ENCODE results near the gene SLC34A1.
"Not testable (repeated sequence)": the region's sequence is repeated elsewhere in the genome, so short reads cannot be mapped to it uniquely, and the experiment has no call there.

SLC34A1 gene

DNA sequence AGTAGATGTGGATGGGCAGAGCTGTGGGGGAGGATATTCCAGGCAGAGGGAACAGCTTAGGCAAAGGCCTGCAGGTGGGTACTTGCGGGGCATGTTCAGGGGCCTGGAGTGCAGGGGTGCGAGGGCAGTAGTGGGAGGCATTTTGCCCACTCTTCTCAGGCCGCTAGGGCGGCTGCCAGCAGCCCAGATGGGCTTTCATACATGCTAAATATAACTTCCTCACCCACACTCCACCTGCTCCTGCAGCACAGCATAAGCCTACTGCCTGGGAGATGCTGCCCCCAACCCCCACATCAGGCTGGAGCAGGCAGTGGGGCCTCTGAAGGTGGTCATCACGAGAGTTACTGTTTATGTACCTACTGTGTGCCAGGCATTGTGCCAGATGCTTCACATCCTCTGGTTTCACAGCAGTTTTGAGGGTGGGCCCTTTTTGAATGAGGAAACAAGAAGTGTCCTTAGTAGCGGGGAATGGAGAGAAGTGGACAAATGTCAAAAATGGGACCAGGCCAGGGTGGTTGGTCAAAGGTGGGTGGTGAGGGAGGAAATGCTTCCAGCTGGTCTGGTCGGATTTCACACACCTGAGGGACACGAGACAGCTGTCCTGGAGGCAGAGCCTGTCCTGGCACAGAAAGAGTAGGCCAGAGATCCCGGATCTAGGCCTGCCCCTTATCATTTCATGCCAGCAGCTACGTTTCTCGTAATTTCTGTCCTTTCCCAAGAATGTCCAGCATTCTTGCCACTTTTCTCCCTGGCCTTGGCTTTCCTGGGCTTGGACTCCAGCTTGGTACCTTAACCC lies 14.4 kb upstream of the SLC34A1 start:
- no peak for DNase-seq

DNA sequence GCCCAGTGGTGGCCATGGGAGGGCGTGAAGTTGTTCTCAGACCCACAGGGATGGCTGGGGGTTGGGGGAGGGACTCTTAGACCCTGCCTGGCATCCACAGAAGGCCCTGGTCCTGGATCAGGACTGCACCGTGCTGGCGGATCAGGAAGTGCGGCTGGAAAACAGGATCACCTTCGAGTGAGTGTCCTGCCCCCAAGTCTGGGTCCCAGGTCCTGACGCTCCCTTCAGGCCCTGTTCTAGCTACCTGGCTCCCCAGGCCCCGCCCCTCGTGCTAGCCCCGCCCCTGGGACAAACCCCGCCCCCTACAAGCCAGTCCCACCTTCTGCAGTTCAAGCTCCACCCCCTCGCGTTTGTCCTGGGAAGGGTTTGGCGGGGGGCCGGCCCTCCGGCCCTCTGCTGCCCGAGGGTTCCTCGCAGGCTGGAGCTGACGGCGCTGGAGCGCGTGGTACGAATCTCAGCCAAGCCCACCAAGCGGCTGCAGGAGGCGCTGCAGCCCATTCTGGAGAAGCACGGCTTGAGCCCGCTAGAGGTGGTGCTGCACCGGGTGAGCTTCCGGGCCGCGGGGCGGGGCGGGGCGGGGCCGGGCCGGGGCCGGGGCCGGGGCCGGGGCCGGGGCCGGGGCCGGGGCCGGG lies 13.6 kb upstream of the SLC34A1 start:
- no peak for DNase-seq

DNA sequence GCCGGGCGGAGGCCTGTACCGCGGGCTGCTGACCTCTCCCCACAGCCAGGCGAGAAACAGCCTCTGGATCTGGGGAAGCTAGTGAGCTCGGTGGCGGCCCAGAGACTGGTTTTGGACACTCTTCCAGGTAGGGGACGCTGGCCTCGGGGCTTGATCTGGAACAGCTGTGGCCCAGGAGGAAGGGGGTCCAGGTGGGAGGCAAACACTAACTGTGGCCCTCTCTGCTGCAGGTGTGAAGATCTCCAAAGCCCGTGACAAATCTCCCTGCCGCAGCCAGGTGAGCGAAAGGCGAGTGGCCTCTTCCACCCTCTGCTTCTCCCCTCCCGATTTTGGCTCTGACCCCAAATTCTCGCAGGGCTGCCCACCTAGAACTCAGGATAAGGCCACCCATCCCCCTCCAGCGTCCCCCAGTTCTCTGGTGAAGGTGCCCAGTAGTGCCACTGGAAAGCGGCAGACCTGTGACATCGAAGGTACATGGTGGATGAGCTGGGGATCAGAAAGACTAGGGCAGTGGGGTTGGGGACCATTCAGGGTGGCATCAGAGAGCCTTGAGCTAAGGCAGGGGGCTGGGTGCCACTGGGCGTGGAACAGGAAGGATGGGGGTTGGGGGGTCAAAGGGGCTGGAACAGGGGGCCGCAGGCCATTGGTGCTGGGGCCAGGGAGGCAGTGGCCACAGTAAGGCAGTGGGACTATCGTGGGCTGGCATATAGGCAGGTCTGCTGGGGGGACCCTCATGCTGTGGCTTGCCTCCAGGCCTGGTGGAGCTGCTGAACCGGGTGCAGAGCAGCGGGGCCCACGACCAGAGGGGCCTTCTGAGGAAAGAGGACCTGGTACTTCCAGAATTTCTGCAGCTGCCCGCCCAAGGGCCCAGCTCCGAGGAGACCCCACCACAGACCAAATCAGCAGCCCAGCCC lies 12.9 kb upstream of the SLC34A1 start:
- no peak for DNase-seq

DNA sequence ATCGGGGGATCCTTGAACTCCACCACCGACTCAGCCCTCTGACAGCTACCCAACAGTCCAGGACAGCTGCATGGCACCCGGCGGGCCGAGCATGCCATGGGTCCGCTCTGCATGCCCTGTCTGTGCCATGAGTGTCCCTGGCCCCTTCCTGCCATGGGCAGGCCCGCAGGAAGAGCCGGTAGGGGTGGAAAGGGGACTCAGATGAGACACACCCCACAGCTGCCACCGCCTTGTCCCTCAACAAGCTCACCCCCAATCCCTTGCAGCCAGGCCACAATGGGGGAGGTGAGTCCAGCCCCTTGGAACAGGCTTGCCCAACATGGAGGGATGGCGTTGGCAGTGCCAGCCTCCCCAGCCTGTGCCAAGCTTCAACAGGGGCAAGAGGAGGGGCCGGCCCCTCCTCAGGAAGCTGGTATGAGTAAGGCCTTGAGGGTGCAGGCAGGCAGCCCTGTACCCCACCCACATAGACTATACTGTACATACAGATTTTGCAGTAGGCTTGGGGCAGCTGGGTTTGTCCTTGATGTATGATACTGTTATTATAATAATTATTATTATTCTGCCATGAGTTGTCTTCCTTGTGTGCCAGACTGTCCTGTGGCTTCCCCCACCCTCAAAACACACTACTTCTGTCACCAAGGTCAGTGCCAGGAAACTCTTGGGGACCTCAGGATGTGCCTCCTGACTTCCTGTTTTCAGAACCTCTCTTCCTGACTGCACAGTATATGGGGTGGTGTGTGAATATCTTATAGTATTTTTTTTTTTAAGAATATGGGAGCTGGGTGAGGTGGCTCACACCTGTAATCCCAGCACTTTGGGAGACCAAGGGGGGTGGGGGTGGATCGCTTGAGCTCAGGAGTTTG lies 12.0 kb upstream of the SLC34A1 start:
- DNase-seq, result no peak

DNA sequence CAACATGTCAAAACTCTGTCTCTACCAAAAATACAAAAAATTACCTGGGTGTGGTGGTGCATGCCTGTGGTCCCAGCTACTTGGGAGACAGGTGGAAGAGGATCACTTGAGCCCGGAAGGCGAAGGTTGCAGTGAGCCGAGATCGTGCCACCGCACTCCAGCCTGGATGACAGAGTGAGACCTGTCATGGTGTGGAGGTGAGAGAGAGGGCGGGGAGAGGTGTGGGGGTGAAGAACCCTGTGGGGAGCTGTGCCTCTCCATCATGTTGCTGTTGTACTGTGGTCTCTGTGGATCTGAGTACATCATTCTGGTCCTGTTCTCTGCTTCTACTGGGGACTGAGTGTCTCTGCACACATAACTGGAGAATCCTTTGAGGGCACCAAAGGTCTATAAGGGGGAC lies 11.3 kb upstream of the SLC34A1 start:
- no peak for DNase-seq

DNA sequence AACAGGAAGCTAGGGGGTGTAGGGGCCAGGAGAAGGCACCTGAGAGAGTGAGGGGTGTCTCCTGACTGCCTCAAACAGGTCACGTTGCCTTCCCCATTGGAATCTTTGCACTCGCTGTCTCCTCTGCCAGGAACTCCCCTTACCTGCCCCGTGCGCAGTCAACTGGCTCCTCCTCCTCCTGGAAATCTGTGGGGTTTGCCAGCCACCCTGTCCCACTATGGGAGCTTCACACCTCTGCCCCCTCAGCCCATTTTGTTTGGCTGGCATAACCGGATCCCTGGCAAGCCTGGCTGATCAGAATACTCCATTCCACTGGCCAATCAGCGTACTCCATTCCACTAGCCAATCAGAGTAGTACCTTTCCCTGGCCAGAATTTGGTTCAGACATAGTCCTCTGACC lies 10.4 kb upstream of the SLC34A1 start:
- DNase-seq, result no peak

DNA sequence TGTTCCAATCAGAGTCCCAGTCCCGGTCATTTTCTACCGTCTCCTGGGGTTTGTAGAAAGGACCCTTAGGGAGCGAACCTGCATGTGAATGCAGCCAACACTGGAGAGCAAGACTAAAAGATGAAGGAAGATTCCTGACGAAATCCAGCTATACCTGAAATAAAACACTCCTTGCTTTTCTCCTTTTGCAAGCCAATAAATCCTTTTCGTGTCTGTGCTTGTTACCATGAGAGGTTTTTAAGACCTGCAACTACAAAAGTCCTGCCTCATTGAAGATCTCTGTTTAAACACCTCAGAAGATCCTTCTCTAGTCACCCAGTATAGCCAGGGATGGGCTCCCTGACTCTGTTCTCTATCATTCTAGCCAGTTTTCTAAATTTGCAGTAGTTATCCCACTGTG lies 10.0 kb upstream of the SLC34A1 start:
- no peak for DNase-seq

DNA sequence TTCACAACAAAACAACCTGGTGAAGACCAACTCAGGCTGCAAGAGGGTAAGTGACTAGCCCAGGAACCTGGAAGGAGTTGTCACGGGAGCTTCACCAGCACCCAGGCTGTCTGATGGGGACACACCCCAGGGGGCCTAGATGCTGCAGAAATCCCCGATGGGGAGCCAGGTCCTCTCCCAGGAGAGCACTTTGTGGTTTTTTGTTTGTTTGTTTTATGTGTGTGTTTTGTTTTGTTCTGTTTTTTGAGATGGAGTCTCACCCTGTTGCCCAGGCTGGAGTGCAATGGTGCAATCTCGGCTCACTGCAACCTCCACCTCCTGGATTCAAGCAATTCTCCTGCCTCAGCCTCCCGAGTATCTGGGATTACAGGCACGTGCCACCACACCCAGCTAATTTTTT lies 8.7 kb upstream of the SLC34A1 start:
- not testable (repeated sequence) for DNase-seq

DNA sequence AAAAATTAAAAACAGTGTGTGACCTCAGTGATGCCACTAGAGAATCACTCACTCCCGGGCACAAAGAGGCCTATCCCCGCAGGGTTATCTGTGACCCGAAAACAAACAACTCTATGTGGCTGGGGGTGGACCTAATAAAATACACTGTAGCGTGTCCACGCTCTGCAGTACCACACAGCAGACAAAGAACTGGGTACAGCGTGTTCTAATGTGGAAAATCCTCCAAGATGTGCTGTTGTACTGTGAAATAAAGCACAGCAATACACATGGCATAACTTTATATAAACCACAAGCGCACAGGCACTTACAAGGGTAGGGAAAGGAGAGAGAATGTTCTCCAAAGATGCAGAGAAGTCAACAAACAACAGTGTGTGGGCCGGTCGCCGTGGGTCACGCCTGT lies 8.1 kb upstream of the SLC34A1 start:
- no peak for DNase-seq

DNA sequence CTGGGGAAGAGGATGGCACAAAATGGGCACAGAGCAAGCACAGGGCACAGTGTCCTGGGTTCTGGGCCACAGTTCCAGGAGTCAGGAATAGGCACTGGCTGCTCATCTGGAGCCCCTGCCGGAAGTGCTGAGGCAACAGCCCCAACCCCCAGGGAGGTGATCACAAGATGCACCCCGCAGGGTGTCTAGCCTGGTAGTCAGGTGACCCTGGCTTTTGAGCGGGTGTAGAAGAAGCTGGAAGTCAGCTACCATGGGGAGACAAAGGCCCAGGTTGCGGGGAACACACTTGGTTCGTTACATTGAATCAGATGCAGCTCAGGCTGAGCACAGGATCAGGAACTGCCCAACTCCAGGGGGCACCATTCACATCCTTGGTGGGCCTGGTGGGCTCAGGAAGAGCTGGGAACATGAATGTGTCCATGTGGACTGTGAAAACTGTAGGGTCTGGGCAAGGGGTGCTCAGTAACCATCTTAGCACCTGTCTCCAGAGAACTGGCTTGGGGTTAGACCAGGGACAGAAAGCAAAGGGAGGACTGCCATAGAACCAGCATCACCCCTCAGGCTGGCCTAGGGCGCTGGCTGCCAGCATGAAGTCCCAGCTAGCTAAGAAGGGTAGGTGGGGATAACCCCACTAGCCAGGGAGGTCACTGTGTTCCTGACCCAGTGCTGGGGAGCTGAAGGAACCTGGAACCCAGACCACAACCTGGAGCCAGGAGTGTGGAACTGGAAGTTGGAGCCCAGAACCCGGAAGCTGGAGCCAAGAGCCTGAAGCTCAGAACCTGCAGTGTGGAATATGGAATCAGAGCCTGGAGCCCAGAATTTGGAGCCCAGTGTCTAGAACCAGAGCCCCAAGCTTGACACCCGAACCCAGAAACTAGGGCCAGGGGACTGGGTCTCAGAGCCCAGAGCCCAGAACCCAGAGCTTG lies 6.1 kb upstream of the SLC34A1 start:
- no peak for DNase-seq

DNA sequence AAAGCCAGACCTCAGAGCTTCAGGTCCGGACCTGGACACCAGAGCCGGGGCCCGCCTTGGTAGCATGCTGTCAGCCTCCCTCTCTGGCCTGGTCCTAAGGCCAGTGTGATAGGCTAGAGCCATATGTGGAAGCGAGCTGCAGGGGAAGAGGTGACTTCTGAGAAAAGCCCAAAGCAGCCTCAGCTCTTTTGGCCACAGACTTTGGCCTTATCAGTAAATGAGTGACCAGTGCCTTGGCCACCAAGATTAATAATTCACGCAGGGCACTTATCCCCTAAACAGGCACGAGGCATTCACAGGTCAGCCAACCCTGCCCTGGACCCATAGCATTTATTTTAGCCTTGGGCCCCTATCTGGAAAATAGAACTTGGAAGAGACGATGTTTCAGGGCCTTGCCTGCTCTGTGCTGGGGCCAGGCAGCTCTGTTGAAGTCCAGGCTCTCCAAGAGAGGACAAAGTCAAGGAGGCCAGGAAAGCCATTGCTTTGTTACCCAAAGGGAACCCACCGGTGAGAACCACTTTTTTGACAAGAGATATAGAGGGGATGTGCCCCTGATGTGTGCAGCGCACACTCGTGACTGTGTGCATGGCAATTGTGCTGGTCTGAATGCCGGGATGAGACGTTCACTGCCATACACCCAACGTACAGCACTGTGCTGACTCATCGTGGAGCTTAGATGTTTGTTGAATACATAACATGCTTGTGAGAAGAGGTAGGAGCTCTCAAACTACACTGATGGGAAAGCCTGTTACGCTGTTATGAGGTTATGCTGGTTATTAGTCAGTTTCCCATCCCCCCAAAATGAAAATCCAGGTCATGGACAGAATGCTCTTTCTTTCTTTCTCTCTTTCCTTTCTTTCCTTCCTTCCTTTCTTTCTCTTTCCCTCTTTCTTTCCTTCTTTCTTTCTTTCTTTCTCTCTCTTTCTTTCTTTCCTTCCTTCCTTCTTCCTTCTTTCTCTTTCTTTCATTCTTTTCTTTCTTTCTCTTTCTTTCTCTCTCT lies 5.0 kb upstream of the SLC34A1 start:
- no peak for DNase-seq

DNA sequence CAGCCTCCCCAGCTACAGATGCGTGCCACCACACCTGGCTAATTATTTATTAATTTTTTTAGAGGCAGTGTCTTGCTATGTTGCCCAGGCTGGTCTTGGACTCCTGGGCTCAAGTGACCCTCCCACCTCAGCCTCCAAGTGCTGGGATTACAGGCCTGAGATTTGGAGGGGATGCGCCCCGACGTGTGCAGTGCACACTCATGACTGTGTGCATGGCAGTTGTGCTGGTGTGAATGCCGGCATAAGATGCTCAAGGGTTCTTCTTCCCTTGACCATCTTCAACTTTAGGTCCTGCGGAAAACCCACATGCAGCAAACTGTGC lies 3.5 kb upstream of the SLC34A1 start:
- no peak for DNase-seq

DNA sequence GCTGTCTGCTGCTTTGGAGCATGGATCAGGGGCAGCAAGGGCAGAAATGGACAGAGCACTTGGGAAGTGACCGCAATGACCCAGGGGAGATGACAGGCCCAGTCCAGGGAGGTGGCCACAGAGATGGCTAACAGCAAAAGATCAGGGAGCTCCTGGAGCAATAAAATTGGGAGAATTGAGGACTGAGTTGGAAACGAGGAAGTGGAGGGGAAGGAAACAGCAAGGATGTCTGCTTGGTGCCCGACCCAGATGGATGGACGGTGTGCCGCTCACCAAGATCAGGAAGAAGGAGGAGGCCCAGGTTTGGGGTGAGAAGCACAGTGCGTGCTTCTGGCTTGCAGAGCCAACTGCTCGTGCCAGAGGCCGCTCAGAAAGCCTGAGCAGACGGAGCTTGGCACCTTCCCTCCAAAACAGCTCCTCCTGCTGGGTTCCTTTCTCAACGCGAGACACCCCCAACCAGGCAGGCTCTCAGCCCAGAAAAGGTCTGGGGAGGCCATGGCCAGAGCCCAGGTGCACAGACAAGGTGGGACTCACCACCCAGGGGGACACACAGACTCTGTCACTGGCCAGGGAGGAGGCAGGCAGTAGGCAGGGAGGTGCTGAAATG lies 1.7 kb upstream of the SLC34A1 start:
- DNase-seq, result no peak

DNA sequence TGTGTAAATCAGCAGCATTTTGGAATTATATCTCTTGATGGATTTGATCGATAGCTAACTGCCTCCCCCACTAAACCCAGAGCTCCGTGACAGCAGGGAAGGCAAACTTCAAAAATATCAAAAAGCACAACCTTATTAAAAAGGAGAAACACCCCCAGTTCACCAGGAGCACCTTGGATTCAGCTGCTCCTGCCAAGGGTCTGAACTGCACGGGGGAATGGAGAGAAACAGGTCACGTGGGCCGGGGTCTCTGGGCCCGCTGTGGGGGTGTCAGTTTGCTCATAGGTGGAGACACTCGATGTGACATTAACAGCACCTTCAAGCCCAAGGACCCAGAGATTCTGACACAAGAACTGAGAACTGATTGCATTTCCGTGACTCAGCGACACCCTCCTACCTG lies 1.1 kb upstream of the SLC34A1 start:
- DNase-seq, result no peak

DNA sequence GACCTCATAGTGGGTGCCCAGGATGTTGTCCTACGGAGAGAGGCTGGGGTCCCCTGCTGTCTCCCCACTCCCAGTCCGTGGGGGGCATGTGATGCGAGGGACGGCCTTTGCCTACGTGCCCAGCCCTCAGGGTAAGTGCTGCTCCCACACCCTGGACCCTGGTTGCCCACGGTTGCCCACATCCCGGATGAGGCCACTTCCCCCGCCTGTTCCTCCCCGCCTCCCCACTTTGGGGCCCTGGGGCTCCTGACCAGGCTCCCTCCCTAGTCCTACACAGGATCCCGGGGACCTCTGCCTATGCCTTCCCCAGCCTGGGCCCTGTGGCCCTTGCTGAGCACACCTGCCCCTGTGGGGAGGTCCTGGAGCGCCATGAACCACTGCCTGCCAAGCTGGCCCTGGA lies 1.5 kb downstream of the SLC34A1 start:
- no peak for DNase-seq

DNA sequence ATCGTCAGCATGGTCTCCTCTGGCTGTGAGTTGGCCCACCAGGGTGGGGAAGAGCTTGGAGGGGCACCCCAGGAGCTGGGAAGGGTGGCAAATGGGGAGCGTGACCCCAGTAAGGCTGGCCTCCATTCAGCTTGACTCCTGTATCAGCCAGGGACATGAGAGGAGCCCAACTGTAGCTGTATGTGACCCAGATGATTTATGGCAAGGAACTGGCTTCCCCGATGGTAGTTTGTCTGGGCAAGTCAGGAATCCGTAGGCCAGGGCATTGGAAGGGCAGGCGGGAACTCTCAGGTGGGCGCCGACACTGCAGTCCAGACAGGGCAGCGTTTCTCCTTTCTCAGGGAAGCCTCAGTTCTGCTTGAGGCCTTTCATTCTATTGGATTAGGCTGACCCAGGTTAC lies 2.3 kb downstream of the SLC34A1 start:
- DNase-seq, result no peak

DNA sequence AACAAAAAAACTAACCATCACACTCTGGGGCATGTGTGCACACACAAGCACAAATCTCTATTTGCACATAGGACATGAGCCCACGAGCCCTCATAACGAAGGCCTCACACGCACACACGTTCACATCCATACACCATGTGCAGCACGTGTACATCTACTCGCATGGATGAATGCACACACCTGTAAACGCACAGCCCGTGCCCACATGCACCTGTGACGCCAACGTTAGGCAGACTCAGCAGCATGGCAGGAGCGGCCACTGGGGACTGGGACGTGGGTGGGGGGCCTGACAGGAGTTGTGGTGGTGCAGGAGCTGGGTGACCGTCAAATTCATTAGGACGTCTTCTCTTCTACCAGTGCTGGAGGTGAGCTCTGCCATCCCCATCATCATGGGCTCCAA lies 3.2 kb downstream of the SLC34A1 start:
- DNase-seq, result no peak

DNA sequence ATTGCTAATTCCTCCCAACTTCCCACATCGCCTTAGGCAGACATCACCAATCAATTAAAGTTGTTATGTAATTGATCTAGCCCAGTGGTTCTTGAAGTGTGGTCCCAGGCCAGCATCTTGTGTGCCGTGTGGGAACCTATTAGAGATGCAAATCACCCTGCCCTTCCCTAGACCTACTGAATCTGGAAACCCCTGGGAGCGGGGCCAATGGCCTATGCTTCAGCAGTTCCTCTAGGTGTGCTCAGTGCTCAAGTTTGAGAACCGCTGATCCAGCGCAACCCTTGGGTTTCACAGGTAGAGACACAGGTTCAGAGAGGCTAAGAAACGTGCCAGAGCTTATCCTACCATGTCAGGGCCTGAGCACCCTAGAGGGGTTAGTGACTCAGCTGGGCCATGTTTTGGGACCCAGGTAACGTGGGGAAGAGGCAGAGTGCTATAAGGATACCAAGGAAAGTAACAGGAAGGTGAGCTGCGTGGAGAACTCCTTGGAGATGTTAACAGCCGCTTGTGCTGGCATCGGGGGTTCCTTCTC lies 4.4 kb downstream of the SLC34A1 start:
- DNase-seq, result no peak
